ENCODE data around the gene NCOR1.
"Not testable (repeated sequence)": the region's sequence is repeated elsewhere in the genome, so short reads cannot be mapped to it uniquely, and the experiment has no call there.

NCOR1 gene

GRCh38 chr17:16145319-16145890 is 69.9 kb downstream of the NCOR1 start:
- not testable (repeated sequence) for ATAC-seq

- TF ChIP-seq CREB5 (CRISPR knock-in tag; IDR thresholded peaks at IDR 0.05; ENCODE audit: low read depth), result no peak
- no peak for TF ChIP-seq BACH2 (CRISPR knock-in tag; IDR thresholded peaks at IDR 0.05; ENCODE audit: borderline replicate concordance)
- TF ChIP-seq ZNF8 (CRISPR knock-in tag; IDR thresholded peaks at IDR 0.05), result no peak
- TF ChIP-seq PPARA (CRISPR knock-in tag; IDR thresholded peaks at IDR 0.05; ENCODE audit: borderline replicate concordance), result no peak
- no peak for TF ChIP-seq PATZ1 (CRISPR knock-in tag; IDR thresholded peaks at IDR 0.05; ENCODE audit: borderline replicate concordance)
- no peak for TF ChIP-seq ZFP30 (CRISPR knock-in tag; IDR thresholded peaks at IDR 0.05)
- TF ChIP-seq CSDC2 (CRISPR knock-in tag; IDR thresholded peaks at IDR 0.05), result no peak
- TF ChIP-seq RARB (CRISPR knock-in tag; IDR thresholded peaks at IDR 0.05), result no peak
- no peak for TF ChIP-seq CSRNP3 (CRISPR knock-in tag; IDR thresholded peaks at IDR 0.05)
- TF ChIP-seq ZNF70 (CRISPR knock-in tag; IDR thresholded peaks at IDR 0.05), result no peak
- no peak for TF ChIP-seq ZC3H10 (CRISPR knock-in tag; IDR thresholded peaks at IDR 0.05)
- no peak for ATAC-seq
Measured at GRCh38 chr17:16141685-16142084, 73.6 kb downstream of the NCOR1 start.

GRCh38 chr17:16140854-16141253 is 74.5 kb downstream of the NCOR1 start:
- TF ChIP-seq TSHZ2 (CRISPR knock-in tag; IDR thresholded peaks at IDR 0.05) (no peak), PATZ1 (CRISPR knock-in tag; IDR thresholded peaks at IDR 0.05; ENCODE audit: borderline replicate concordance) (no peak)
- ATAC-seq, result no peak

GRCh38 chr17:16135461-16135860 is 79.9 kb downstream of the NCOR1 start:
- ATAC-seq, result no peak
- TF ChIP-seq ZNF70 (CRISPR knock-in tag; IDR thresholded peaks at IDR 0.05) (no peak), BACH2 (CRISPR knock-in tag; IDR thresholded peaks at IDR 0.05; ENCODE audit: borderline replicate concordance) (no peak), ARNTL (CRISPR knock-in tag; IDR thresholded peaks at IDR 0.05; ENCODE audit: borderline replicate concordance, low read depth) (no peak), SNAI2 (CRISPR knock-in tag; IDR thresholded peaks at IDR 0.05) (no peak), CREB5 (CRISPR knock-in tag; IDR thresholded peaks at IDR 0.05; ENCODE audit: low read depth) (no peak), CSDC2 (CRISPR knock-in tag; IDR thresholded peaks at IDR 0.05) (no peak), ZFP3 (CRISPR knock-in tag; IDR thresholded peaks at IDR 0.05) (no peak), ZC3H10 (CRISPR knock-in tag; IDR thresholded peaks at IDR 0.05) (no peak), ZNF565 (CRISPR knock-in tag; conservative IDR thresholded peaks at IDR 0.05; ENCODE audit: low read depth) (no peak), POU6F1 (CRISPR knock-in tag; IDR thresholded peaks at IDR 0.05; ENCODE audit: borderline replicate concordance, low read depth) (no peak), TCF4 (CRISPR knock-in tag; IDR thresholded peaks at IDR 0.05; ENCODE audit: borderline replicate concordance) (no peak), ZFP30 (CRISPR knock-in tag; IDR thresholded peaks at IDR 0.05) (no peak), TSHZ2 (CRISPR knock-in tag; IDR thresholded peaks at IDR 0.05) (no peak), OSR1 (CRISPR knock-in tag; IDR thresholded peaks at IDR 0.05) (no peak), GLIS3 (CRISPR knock-in tag; IDR thresholded peaks at IDR 0.05) (no peak)

Data from SK-N-SH treated with all-trans-retinoic acid at 6 μM for 48 hours (cell line).